Measurements from ENCODE around the gene OR5C1.

DNA sequence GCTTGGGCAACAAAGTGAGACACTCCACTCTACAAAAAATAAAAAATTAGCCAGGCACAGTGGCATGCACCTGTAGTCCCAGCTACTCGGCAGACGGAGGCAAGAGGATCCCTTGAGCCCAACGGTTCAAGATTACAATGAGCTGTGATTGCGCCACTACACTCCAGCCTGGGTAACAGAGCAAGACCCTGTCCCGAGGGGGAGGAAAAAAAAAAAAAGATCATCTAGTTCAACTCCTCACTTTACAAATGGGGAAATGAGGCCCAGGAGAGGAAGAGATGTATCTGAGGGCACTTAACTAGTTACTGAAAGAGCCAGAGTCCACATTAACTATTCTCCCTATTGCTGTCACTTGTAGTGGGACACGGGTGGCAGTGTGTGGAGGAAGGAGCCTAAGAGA lies 25.8 kb downstream of the OR5C1 start:
- TF ChIP-seq POLR2A (IDR thresholded peaks at IDR 0.05) (no peak), EP300 (IDR thresholded peaks at IDR 0.05) (no peak)
- TF ChIP-seq, protein P1, sequence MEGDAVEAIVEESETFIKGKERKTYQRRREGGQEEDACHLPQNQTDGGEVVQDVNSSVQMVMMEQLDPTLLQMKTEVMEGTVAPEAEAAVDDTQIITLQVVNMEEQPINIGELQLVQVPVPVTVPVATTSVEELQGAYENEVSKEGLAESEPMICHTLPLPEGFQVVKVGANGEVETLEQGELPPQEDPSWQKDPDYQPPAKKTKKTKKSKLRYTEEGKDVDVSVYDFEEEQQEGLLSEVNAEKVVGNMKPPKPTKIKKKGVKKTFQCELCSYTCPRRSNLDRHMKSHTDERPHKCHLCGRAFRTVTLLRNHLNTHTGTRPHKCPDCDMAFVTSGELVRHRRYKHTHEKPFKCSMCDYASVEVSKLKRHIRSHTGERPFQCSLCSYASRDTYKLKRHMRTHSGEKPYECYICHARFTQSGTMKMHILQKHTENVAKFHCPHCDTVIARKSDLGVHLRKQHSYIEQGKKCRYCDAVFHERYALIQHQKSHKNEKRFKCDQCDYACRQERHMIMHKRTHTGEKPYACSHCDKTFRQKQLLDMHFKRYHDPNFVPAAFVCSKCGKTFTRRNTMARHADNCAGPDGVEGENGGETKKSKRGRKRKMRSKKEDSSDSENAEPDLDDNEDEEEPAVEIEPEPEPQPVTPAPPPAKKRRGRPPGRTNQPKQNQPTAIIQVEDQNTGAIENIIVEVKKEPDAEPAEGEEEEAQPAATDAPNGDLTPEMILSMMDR (IDR thresholded peaks at IDR 0.05), result no peak
